HepG2 (cell line): ENCODE measurements around the gene MIF4GD. TPM values are rescaled to one million over a fixed set of nuclear protein-coding genes. Genes with fewer than 3 reads are reported as not detected.
A peak's percentile ranks its signal among the peaks of the same experiment; 100 is the strongest.

Experiments
- ATF5 ChIP-seq: sonication (generic); formaldehyde crosslinking; IDR thresholded peaks from 2 replicates; pipeline ENCODE4 v1.4.0; 2020; ENCODE audit warnings: mild to moderate bottlenecking, low read depth, missing genetic modification reagents
- ATRX ChIP-seq: sonication (generic); formaldehyde crosslinking; IDR thresholded peaks from 2 replicates; pipeline ENCODE4 v1.4.0; 2020; ENCODE audit warnings: missing genetic modification reagents, borderline replicate concordance
- CBX2 ChIP-seq, 2 experiments: fragments of 200-600 bp in 1 of 2; sonication (generic); formaldehyde crosslinking in 1 of 2; IDR thresholded peaks; 2 replicates each; pipeline versions ENCODE4 v1.7.0 to v1.8.1; 2018 to 2022; ENCODE audit warnings: low read depth in 2 of 2, low read length in 1 of 2, mild to moderate bottlenecking in 1 of 2, missing genetic modification reagents in 1 of 2
- FOXA3 ChIP-seq: IDR thresholded peaks from 2 replicates; pipeline ENCODE4 v1.6.1; 2016; ENCODE audit warnings: missing genetic modification reagents, missing compliant biosample characterization
- FOXM1 ChIP-seq: sonication (generic); formaldehyde crosslinking; IDR thresholded peaks from 2 replicates; pipeline ENCODE4 v1.5.0; 2020; ENCODE audit warnings: missing genetic modification reagents
- GFI1 ChIP-seq: sonication (generic); formaldehyde crosslinking; IDR thresholded peaks from 2 replicates; pipeline ENCODE4 v1.5.0; 2020; ENCODE audit warnings: missing genetic modification reagents, mild to moderate bottlenecking, borderline replicate concordance
- HDAC6 ChIP-seq: fragments of 200-600 bp; sonication (generic); IDR thresholded peaks from 2 replicates; pipeline ENCODE4 v1.7.0; 2017; ENCODE audit warnings: mild to moderate bottlenecking, antibody characterized with exemption, low read length, low read depth
- ISX ChIP-seq: sonication (generic); formaldehyde crosslinking; conservative IDR thresholded peaks from 2 replicates; pipeline ENCODE4 v1.5.0; 2020; ENCODE audit warnings: missing genetic modification reagents
- PAF1 ChIP-seq: IDR thresholded peaks from 2 replicates; pipeline ENCODE4 v1.6.1; 2016; ENCODE audit warnings: missing genetic modification reagents, missing compliant biosample characterization
- POLR2A ChIP-seq, 2 experiments: IDR thresholded peaks; 2 replicates each; pipeline ENCODE4 v1.6.1; 2011; ENCODE audit warnings: low read depth in 2 of 2, low read length in 2 of 2, mild to moderate bottlenecking in 1 of 2, moderate library complexity in 1 of 2; ENCODE audit not compliant: insufficient read depth in 1 of 2
- RFXANK ChIP-seq: IDR thresholded peaks from 2 replicates; pipeline ENCODE4 v1.6.1; 2016
- USF2 ChIP-seq, 2 experiments: sonication (generic) in 1 of 2; formaldehyde crosslinking in 1 of 2; IDR thresholded peaks; 2 replicates each; pipeline versions ENCODE4 v1.5.1 to v1.6.1; 2011 to 2020; ENCODE audit warnings: borderline replicate concordance in 1 of 2, low read depth in 1 of 2, low read length in 1 of 2, mild to moderate bottlenecking in 1 of 2, missing genetic modification reagents in 1 of 2, moderate library complexity in 1 of 2
- ZBTB10 ChIP-seq: sonication (generic); formaldehyde crosslinking; IDR thresholded peaks from 2 replicates; pipeline ENCODE4 v1.4.0; 2020; ENCODE audit warnings: missing genetic modification reagents, borderline replicate concordance
- ZFP91 ChIP-seq: sonication (generic); formaldehyde crosslinking; IDR thresholded peaks from 2 replicates; pipeline ENCODE4 v1.9.0; 2022; ENCODE audit warnings: missing genetic modification reagents, mild to moderate bottlenecking, borderline replicate concordance
- ZNF280D ChIP-seq: sonication (generic); formaldehyde crosslinking; IDR thresholded peaks from 2 replicates; pipeline ENCODE4 v1.5.1; 2020; ENCODE audit warnings: mild to moderate bottlenecking, missing genetic modification reagents
- ZNF468 ChIP-seq: sonication (generic); formaldehyde crosslinking; IDR thresholded peaks from 2 replicates; pipeline ENCODE4 v1.8.0; 2022; ENCODE audit warnings: mild to moderate bottlenecking, moderate library complexity, missing genetic modification reagents
- ZNF644 ChIP-seq: IDR thresholded peaks from 2 replicates; pipeline ENCODE4 v1.6.1; 2016; ENCODE audit warnings: low read depth
- ZSCAN30 ChIP-seq: sonication (generic); formaldehyde crosslinking; IDR thresholded peaks from 2 replicates; pipeline ENCODE4 v1.5.0; 2020; ENCODE audit warnings: mild to moderate bottlenecking, missing genetic modification reagents
- polyA plus RNA-seq, 8 experiments: library from polyadenylated mRNA; depleted of rRNA in 3 of 8; stranded (reverse) in 7 of 8; unstranded in 1 of 8; fragments of >200 nt; fragmentation: Illumina TruSeq in 4 of 8; extraction: Trizol in 4 of 8; gene quantifications; 2 replicates each; pipeline versions ENCODE4 v1.2.1 to v1.2.3, GENCODE V29; 2011 to 2016; ENCODE audit warnings: low read depth in 4 of 8, missing spikeins in 1 of 8, mixed read lengths in 1 of 8; ENCODE audit not compliant: insufficient read depth in 1 of 8
- total RNA-seq, 5 experiments: library from RNA; depleted of rRNA; stranded (reverse); fragments of >200 nt; fragmentation: Illumina TruSeq; extraction: Trizol; gene quantifications; 2 replicates each; pipeline ENCODE4 v1.2.3, GENCODE V29; 2016; ENCODE audit warnings: low read depth in 1 of 5

MIF4GD gene
- total and polyA plus RNA-seq, 2 of the 13 experiments (the other 11 are each of a cell fraction or from before 2014, with no cell fraction given) = 14.0 to 28.0 TPM

- TF ChIP-seq ZFP91 (CRISPR knock-in tag) (peak; percentile 80; the same call in 1 of the 2 replicates), USF2 (IDR thresholded peaks at IDR 0.05; ENCODE audit: low read depth, low read length) (no peak), USF2 (CRISPR knock-in tag; IDR thresholded peaks at IDR 0.05; ENCODE audit: borderline replicate concordance) (no peak; the same call in 1 of the 2 replicates), ZBTB10 (CRISPR knock-in tag) (no peak), ZNF644 (CRISPR knock-in tag) (no peak), POLR2A (IDR thresholded peaks at IDR 0.05; ENCODE audit: insufficient read depth in 1 of 2, low read depth in 2 of 2, low read length in 2 of 2) (peak in 1 of 2 experiments; percentile 71; a peak in 2 of 4 replicates), RFXANK (no peak), ZNF280D (CRISPR knock-in tag) (no peak), FOXM1 (CRISPR knock-in tag) (no peak), GFI1 (CRISPR knock-in tag) (no peak), HDAC6 (no peak), ZSCAN30 (CRISPR knock-in tag) (no peak), ATRX (CRISPR knock-in tag) (no peak), FOXA3 (CRISPR knock-in tag) (no peak), ISX (CRISPR knock-in tag) (no peak), PAF1 (no peak), ZNF468 (peak; percentile 80; the same call in 1 of the 2 replicates), ATF5 (CRISPR knock-in tag) (no peak), CBX2 (IDR thresholded peaks at IDR 0.05; ENCODE audit: low read depth, low read length) (no peak), CBX2 (CRISPR knock-in tag; IDR thresholded peaks at IDR 0.05; ENCODE audit: low read depth) (no peak)
These were observed 363 bp upstream of the MIF4GD start (continued) for GRCh38 chr17:75271233-75271954.
